Body of pancreas (tissue), 4 donors: ENCODE data around the gene FOLR2. TPM values are rescaled to one million over a fixed set of nuclear protein-coding genes. Genes with fewer than 3 reads are reported as not detected.
"Not testable (repeated sequence)": the region's sequence is repeated elsewhere in the genome, so short reads cannot be mapped to it uniquely, and the experiment has no call there.

ENCODE experiments used
- ATAC-seq: fragments of 150-250 bp; one replicate; pipeline ENCODE4 v1.9.1; 2016
- DNase-seq, 4 donors: peaks; one replicate each; pipeline ENCODE4 v3.0.0-alpha.2; 2019
- H3K27ac ChIP-seq, 4 donors: fragments of 200-600 bp; sonication (generic); 1 replicate in 3 of 4; 2 replicates in 1 of 4; pipeline versions ENCODE4 v1.5.1 to v1.6.1; 2016 to 2019; ENCODE audit warnings: mild to moderate bottlenecking in 1 of 4, mixed read lengths in 1 of 4, moderate library complexity in 1 of 4
- H3K27me3 ChIP-seq, 2 donors: fragments of 200-600 bp; sonication (generic); one replicate each; pipeline ENCODE4 v1.6.0; 2016; ENCODE audit warnings: mild to moderate bottlenecking in 1 of 2
- H3K36me3 ChIP-seq, 2 donors: fragments of 200-600 bp; sonication (generic); replicated peaks in 1 of 2; 2 replicates each; pipeline ENCODE4 v1.5.1; 2016; ENCODE audit warnings: low read depth in 2 of 2; ENCODE audit not compliant: insufficient read depth in 1 of 2
- H3K4me1 ChIP-seq: fragments of 200-600 bp; sonication (generic); one replicate; pipeline ENCODE4 v1.6.0; 2016
- H3K4me3 ChIP-seq, 2 donors: fragments of 200-600 bp; sonication (generic); 1 replicate in 1 of 2; 2 replicates in 1 of 2; pipeline ENCODE4 v1.5.1; 2016 to 2019
- H3K9me3 ChIP-seq, 3 donors: fragments of 200-600 bp; sonication (generic); 1 replicate in 2 of 3; 2 replicates in 1 of 3; pipeline ENCODE4 v1.5.1; 2016
- CTCF ChIP-seq, 7 experiments: fragments of 450-650 bp in 4 of 7; fragments of 200-600 bp in 3 of 7; sonication (generic) in 3 of 7; IDR thresholded peaks; one replicate each; pipeline ENCODE4 v1.5.1; 2016 to 2019; ENCODE audit warnings: antibody characterized with exemption in 7 of 7
- POLR2A ChIP-seq, 3 donors: fragments of 450-650 bp; IDR thresholded peaks; one replicate each; pipeline ENCODE4 v1.6.1; 2016; ENCODE audit warnings: antibody characterized with exemption in 3 of 3, mild to moderate bottlenecking in 2 of 3
- WGBS, 2 donors: methylation state at CpG; one replicate each; pipeline ENCODE4 v1.1.5; 2017; 5-methylcytosine and 5-hydroxymethylcytosine counted together
- intact Hi-C: fragments of 100-400 bp; cut with DNase I; formaldehyde crosslinking; loops from one replicate; pipeline ENCODE4 v1.15.1; 2023
- total RNA-seq, 2 donors: library from RNA; depleted of rRNA; stranded (reverse); fragments of >200 nt; gene quantifications; one replicate each; pipeline ENCODE4 v1.1.0, GENCODE V29; 2016

FOLR2 gene
- total RNA-seq, result 10 to 100 TPM; 11.4 to 49.1 TPM

- H3K4me3 ChIP-seq, result no peak within 1 kb of the TSS
- intact Hi-C loops, result no loop called here
- no peaks in the 10 kb centered on the region for H3K4me1 ChIP-seq
- no peaks in the 10 kb centered on the region for H3K36me3 ChIP-seq
- DNase-seq (no peak), ATAC-seq (no peak)
- no peaks in the 10 kb centered on the region for H3K9me3 ChIP-seq
- no peaks in the 10 kb centered on the region for H3K27me3 ChIP-seq
- TF ChIP-seq CTCF (IDR thresholded peaks at IDR 0.05) (no peak), POLR2A (IDR thresholded peaks at IDR 0.05) (no peak)
- no peak within 1 kb of the TSS for H3K27ac ChIP-seq
- 59 to 74% methylated on average over 6 of the region's 6 CpGs for WGBS, 2 donors
These were observed at the start of gene FOLR2 for GRCh38 chr11:72216638-72217037. FOLR2 (plus strand) TSS chr11:72216794; CDS start chr11:72218585, 1,791 bp downstream.

GRCh38 chr11:72169046-72169555 lies 47.5 kb upstream of the FOLR2 start:
- 84 to 94% methylated on average over 5 of the region's 5 CpGs for WGBS, 2 donors
- intact Hi-C loops, result not testable (repeated sequence)

GRCh38 chr11:72169754-72170153 lies 46.8 kb upstream of the FOLR2 start:
- H3K27ac ChIP-seq, H3K36me3 ChIP-seq, H3K9me3 ChIP-seq, ATAC-seq, H3K4me1 ChIP-seq, H3K27me3 ChIP-seq, DNase-seq, H3K4me3 ChIP-seq, intact Hi-C loops: not testable (repeated sequence)
- 82 to 100% methylated on average over 1 to 3 of the region's 3 CpGs for WGBS, 2 donors

More at GRCh38 chr11:72169046-72169555, 47.5 kb upstream of the FOLR2 start:
- H3K36me3 ChIP-seq, H3K27ac ChIP-seq, H3K27me3 ChIP-seq, DNase-seq, H3K4me1 ChIP-seq, ATAC-seq, H3K4me3 ChIP-seq, H3K9me3 ChIP-seq: not testable (repeated sequence)

- DNase-seq, H3K4me1 ChIP-seq, H3K9me3 ChIP-seq, ATAC-seq, H3K36me3 ChIP-seq, H3K27me3 ChIP-seq, H3K27ac ChIP-seq, intact Hi-C loops, H3K4me3 ChIP-seq: not testable (repeated sequence)
- WGBS, 2 donors, result 47 to 78% methylated on average over 2 to 4 of the region's 4 CpGs
These were observed 44.6 kb upstream of the FOLR2 start for GRCh38 chr11:72172043-72172442.

- 81 to 90% methylated on average over 3 of the region's 3 CpGs for WGBS, 2 donors
- intact Hi-C loops, result no loop called here
- ATAC-seq, result no peak
These were observed 43.3 kb upstream of the FOLR2 start for GRCh38 chr11:72173291-72173690.

GRCh38 chr11:72174302-72175070 lies 42.1 kb upstream of the FOLR2 start:
- no peak for DNase-seq
- no peak overlapping the region for H3K27ac ChIP-seq
- TF ChIP-seq CTCF (IDR thresholded peaks at IDR 0.05), result no peak
- TF ChIP-seq POLR2A (IDR thresholded peaks at IDR 0.05), result no peak

More at GRCh38 chr11:72173291-72173690, 43.3 kb upstream of the FOLR2 start:
- no peaks in the 10 kb centered on the region for H3K27me3 ChIP-seq
- no peaks in the 10 kb centered on the region for H3K4me1 ChIP-seq
- TF ChIP-seq POLR2A (IDR thresholded peaks at IDR 0.05), result no peak
- TF ChIP-seq CTCF (IDR thresholded peaks at IDR 0.05), result no peak
- no peak overlapping the region for H3K27ac ChIP-seq
- no peak overlapping the region for H3K4me3 ChIP-seq
- no peak for DNase-seq
- H3K36me3 ChIP-seq, result no peaks in the 10 kb centered on the region
- H3K9me3 ChIP-seq, result no peaks in the 10 kb centered on the region

More at GRCh38 chr11:72174302-72175070, 42.1 kb upstream of the FOLR2 start:
- Histone ChIP-seq H3K27me3 (no peaks in the 10 kb centered on the region), H3K4me1 (no peaks in the 10 kb centered on the region), H3K4me3 (no peak overlapping the region), H3K9me3 (no peaks in the 10 kb centered on the region), H3K36me3 (no peaks in the 10 kb centered on the region)
- WGBS, 2 donors, result 77 to 81% methylated on average over 4 to 8 of the region's 8 CpGs
- no peak for ATAC-seq
- intact Hi-C loops, result no loop called here
